ENCODE measurements around the gene FOXA2. TPM values are rescaled to one million over a fixed set of nuclear protein-coding genes. Genes with fewer than 3 reads are reported as not detected.
"Not testable (repeated sequence)": the region's sequence is repeated elsewhere in the genome, so short reads cannot be mapped to it uniquely, and the experiment has no call there.

The FOXA2 gene
- not detected for polyA plus RNA-seq (2013, experiment 1 of 2; ENCODE audit: insufficient read length)
- not detected for polyA plus RNA-seq (2013, experiment 2 of 2; ENCODE audit: insufficient read length)

- DNase-seq = no peak
These were observed at the start of gene FOXA2 for GRCh38 chr20:22584522-22584921. Gene FOXA2, minus strand, starts transcription at chr20:22584572. Its CDS starts 294 bp downstream, at chr20:22584278.

- no peak for DNase-seq
These were observed 46.3 kb upstream of the FOXA2 start for GRCh38 chr20:22630701-22631100.

GRCh38 chr20:22629927-22630326 is 45.6 kb upstream of the FOXA2 start:
- no peak for DNase-seq

GRCh38 chr20:22629447-22629846 is 45.1 kb upstream of the FOXA2 start:
- DNase-seq = no peak

GRCh38 chr20:22626496-22626895 is 42.1 kb upstream of the FOXA2 start:
- DNase-seq = no peak

GRCh38 chr20:22623211-22623610 is 38.8 kb upstream of the FOXA2 start:
- no peak for DNase-seq

GRCh38 chr20:22620342-22620741 is 36.0 kb upstream of the FOXA2 start:
- DNase-seq = no peak

- DNase-seq = no peak
These were observed 35.4 kb upstream of the FOXA2 start for GRCh38 chr20:22619806-22620205.

- no peak for DNase-seq
These were observed 34.9 kb upstream of the FOXA2 start for GRCh38 chr20:22619272-22619671.

GRCh38 chr20:22617160-22617559 is 32.8 kb upstream of the FOXA2 start:
- DNase-seq = no peak

GRCh38 chr20:22616551-22616950 is 32.2 kb upstream of the FOXA2 start:
- no peak for DNase-seq

- DNase-seq = no peak
These were observed 31.1 kb upstream of the FOXA2 start for GRCh38 chr20:22615425-22615824.

- DNase-seq = no peak
These were observed 27.3 kb upstream of the FOXA2 start for GRCh38 chr20:22611636-22612035.

GRCh38 chr20:22607695-22608094 is 23.3 kb upstream of the FOXA2 start:
- no peak for DNase-seq

GRCh38 chr20:22604815-22605214 is 20.4 kb upstream of the FOXA2 start:
- no peak for DNase-seq

GRCh38 chr20:22601361-22602141 is 17.2 kb upstream of the FOXA2 start:
- no peak for DNase-seq

- not testable (repeated sequence) for DNase-seq
These were observed 14.9 kb upstream of the FOXA2 start for GRCh38 chr20:22599258-22599657.

GRCh38 chr20:22597303-22597702 is 12.9 kb upstream of the FOXA2 start:
- no peak for DNase-seq

GRCh38 chr20:22590662-22591061 is 6.3 kb upstream of the FOXA2 start:
- DNase-seq = no peak

GRCh38 chr20:22586645-22587310 is 2.4 kb upstream of the FOXA2 start:
- DNase-seq = no peak

- no peak for DNase-seq
These were observed 1.6 kb upstream of the FOXA2 start for GRCh38 chr20:22585786-22586493.

- DNase-seq = no peak
These were observed 782 bp upstream of the FOXA2 start for GRCh38 chr20:22584922-22585785.
